ENCODE measurements around the gene PNPLA7.

GRCh38 chr9:137492464-137493363, 57.5 kb downstream of the PNPLA7 start:
- TF ChIP-seq EZH2phosphoT487 (IDR thresholded peaks at IDR 0.05; ENCODE audit: borderline replicate concordance, low read length), result no peak
- TF ChIP-seq CTCF (conservative IDR thresholded peaks at IDR 0.05; ENCODE audit: low read depth, low read length), result no peak
